Measurements from ENCODE around the gene SGSM1. TPM values are rescaled to one million over a fixed set of nuclear protein-coding genes. Genes with fewer than 3 reads are reported as not detected.

SGSM1 gene
- total RNA-seq, 6 experiments from 2014 or later: 0.11 to 0.78 (median 0.41) TPM

DNA sequence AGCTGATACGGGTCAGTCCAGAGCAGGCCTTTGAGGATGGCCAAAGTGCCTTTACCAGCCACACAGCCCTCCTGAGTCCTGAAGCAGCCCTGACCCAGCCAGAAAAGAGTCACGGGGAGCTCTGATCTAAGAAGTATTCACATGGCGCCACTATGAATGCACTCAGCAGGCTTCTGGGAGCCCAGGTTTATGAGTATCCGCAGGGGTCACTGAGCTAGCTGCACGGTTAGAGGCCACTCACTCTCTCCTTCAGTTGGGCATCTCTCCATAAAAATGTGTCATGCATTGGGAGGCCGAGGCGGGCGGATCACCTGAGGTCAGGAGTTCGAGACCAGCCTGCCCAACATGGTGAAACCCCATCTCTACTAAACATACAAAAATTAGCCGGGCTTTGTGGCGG is 156.8 kb downstream of the SGSM1 start:
- no peaks in the 10 kb centered on the region for H3K27me3 ChIP-seq
- TF ChIP-seq, protein P1, sequence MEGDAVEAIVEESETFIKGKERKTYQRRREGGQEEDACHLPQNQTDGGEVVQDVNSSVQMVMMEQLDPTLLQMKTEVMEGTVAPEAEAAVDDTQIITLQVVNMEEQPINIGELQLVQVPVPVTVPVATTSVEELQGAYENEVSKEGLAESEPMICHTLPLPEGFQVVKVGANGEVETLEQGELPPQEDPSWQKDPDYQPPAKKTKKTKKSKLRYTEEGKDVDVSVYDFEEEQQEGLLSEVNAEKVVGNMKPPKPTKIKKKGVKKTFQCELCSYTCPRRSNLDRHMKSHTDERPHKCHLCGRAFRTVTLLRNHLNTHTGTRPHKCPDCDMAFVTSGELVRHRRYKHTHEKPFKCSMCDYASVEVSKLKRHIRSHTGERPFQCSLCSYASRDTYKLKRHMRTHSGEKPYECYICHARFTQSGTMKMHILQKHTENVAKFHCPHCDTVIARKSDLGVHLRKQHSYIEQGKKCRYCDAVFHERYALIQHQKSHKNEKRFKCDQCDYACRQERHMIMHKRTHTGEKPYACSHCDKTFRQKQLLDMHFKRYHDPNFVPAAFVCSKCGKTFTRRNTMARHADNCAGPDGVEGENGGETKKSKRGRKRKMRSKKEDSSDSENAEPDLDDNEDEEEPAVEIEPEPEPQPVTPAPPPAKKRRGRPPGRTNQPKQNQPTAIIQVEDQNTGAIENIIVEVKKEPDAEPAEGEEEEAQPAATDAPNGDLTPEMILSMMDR (IDR thresholded peaks at IDR 0.05): no peak
- TF ChIP-seq POLR2A (IDR thresholded peaks at IDR 0.05): no peak
- no peaks in the 10 kb centered on the region for H3K9me3 ChIP-seq
- intact Hi-C loops (cut with DNase I): no loop called here
- no peak overlapping the region for H3K4me3 ChIP-seq
- DNase-seq: no peak
- no peaks in the 10 kb centered on the region for H3K36me3 ChIP-seq
- no peak overlapping the region for H3K27ac ChIP-seq
- peaks cover 0 to 21% (median 6%) of the 10 kb centered on the region in 4 donors for H3K4me1 ChIP-seq
- no CpG with 5 or more reads among the region's 11 CpGs for WGBS (ENCODE audit: insufficient coverage, low coverage, low lambda C conversion rate, missing lambda C conversion rate)
- no peak for ATAC-seq

DNA sequence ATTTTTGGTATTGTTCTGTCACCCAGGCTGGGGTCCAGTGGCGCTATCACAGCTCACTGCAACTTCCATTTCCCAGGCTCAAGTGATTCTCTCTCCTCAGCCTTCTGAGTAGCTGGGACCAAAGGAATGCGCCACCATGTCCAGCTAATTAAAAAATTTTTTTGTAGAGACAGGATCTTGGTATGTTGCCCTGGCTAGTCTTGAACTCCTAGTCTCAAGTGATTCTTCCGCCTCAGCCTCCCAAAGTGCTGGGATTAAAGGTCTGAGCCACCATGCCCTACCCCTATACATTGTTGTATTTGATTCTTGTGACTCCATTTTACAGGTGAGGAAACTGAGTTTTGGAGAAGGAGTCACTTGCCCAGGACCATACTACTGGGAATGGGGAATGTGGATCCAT is 158.4 kb downstream of the SGSM1 start:
- Histone ChIP-seq H3K27me3 (no peaks in the 10 kb centered on the region), H3K9me3 (no peaks in the 10 kb centered on the region), H3K4me1 (peaks cover 0 to 23% (median 6%) of the 10 kb centered on the region in 4 donors), H3K36me3 (no peaks in the 10 kb centered on the region), H3K27ac (no peak overlapping the region), H3K4me3 (no peak overlapping the region)
- intact Hi-C loops (cut with DNase I): no loop called here
- ATAC-seq (no peak), DNase-seq (no peak)
- no peak for TF ChIP-seq POLR2A (IDR thresholded peaks at IDR 0.05)
- 69% methylated on average over 2 of the region's 3 CpGs for WGBS (ENCODE audit: insufficient coverage, low coverage, low lambda C conversion rate, missing lambda C conversion rate)

DNA sequence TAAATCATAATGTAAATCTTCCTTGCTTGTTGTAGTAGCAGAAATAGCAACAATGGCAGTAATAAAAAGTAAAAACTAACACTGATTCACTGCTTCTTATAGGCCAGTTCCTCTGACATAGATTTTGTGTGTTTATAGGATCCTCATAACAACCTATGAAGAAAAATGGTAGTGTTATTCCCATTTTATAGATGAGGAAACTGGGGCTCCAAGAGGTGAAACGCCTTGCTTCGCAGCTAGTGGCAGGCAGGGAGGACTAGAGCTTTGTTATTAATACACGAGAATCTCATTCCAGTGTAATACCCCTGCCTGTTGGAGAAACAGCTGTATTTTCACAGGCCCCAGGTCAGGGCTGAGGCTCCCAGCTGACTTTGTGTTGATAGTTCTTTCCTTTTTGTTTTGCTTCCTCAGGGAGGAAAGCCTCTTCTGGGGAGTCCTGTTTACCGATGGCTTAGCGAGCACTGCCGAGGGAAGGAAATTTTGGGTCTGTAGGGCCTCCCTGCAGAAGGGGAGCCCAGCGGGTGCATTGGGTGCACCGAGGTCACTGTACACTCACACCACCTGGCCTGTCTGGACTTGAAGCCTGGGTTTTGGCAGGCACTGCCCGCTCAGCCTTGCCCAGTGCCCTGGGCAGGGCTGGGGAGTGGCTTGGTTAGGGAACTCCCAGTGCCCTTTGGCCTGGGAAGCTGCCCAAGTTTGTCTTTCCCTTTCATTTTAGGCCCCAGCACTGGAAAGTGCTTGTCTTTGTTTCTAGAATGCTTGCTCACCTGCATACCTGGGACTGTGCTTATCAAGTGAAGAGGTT is 160.0 kb downstream of the SGSM1 start:
- peak; percentile 90 to 95 (median 94) for DNase-seq
- Histone ChIP-seq H3K9me3 (no peaks in the 10 kb centered on the region), H3K27ac (peak overlapping the region in 2 of 3 donors; percentile 45 to 75), H3K27me3 (no peaks in the 10 kb centered on the region), H3K36me3 (no peaks in the 10 kb centered on the region), H3K4me3 (no peak overlapping the region), H3K4me1 (peaks cover 0 to 36% (median 6%) of the 10 kb centered on the region in 4 donors)
- 26% methylated on average over 7 of the region's 9 CpGs for WGBS (ENCODE audit: insufficient coverage, low coverage, low lambda C conversion rate, missing lambda C conversion rate)
- intact Hi-C loops (cut with DNase I): no loop called here
- TF ChIP-seq, protein P1 (IDR thresholded peaks at IDR 0.05): no peak
- no peak for TF ChIP-seq POLR2A (IDR thresholded peaks at IDR 0.05)
- peak; percentile 92 to 99 (median 98) for ATAC-seq

DNA sequence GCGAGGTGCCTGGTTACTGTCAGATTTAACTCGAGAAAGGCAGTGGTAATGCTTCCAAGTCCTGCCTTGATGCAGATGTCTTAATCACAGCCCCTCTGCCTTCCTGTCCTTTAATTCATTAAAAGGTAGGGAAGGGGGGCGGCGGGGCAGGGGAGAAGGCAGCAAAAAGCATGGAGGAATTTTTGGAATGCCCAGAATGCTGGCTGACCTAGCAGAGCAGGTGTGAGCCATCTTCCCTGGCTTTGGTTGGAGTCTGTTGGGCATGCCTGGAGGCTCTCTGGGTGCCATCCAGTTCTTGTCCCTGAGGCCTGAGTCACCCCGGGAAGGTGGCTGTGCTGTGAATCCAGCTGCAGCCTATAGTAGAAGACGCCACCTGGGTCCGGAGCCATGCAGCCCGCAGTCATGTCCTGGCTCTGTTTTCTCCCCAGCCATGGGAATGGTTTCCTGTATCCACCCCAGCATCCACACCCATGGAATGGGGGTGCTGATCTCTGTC is 162.1 kb downstream of the SGSM1 start:
- no peak for ATAC-seq
- DNase-seq: no peak
- 87% methylated on average over 4 of the region's 8 CpGs for WGBS (ENCODE audit: insufficient coverage, low coverage, low lambda C conversion rate, missing lambda C conversion rate)
- no peaks in the 10 kb centered on the region for H3K9me3 ChIP-seq
- H3K4me1 ChIP-seq: peaks cover 0 to 36% (median 6%) of the 10 kb centered on the region in 4 donors
- intact Hi-C loops (cut with DNase I): no loop called here
- no peaks in the 10 kb centered on the region for H3K36me3 ChIP-seq
- H3K27ac ChIP-seq: no peak overlapping the region
- no peak overlapping the region for H3K4me3 ChIP-seq
- TF ChIP-seq POLR2A (IDR thresholded peaks at IDR 0.05): no peak
- TF ChIP-seq, protein P1 (IDR thresholded peaks at IDR 0.05): no peak
- H3K27me3 ChIP-seq: no peaks in the 10 kb centered on the region

All from right lobe of liver (tissue), 6 donors.